Endothelial cell of umbilical vein (primary cell): Measurements from ENCODE around the gene VPS8. TPM values are rescaled to one million over a fixed set of nuclear protein-coding genes. Genes with fewer than 3 reads are reported as not detected.

Experiments
- BruUV-seq: library from RNA; stranded (reverse); fragments of 400-500 nt; replicated peaks from 2 replicates; lab custom pipeline; 2021; lab: Mats Ljungman, UMichigan
- CTCF ChIA-PET: fragments of 300-600, 350-600 bp; sonication (Branson Sonifier 250); formaldehyde crosslinking; loops from one replicate; lab custom pipeline; 2021; ENCODE audit warnings: antibody characterized with exemption, inconsistent platforms; lab: Charles Lee
- POLR2A ChIA-PET: fragments of 300-600, 350-600 bp; sonication (Branson Sonifier 250); formaldehyde crosslinking; loops from one replicate; lab custom pipeline; 2021; ENCODE audit warnings: antibody characterized with exemption, inconsistent platforms; lab: Charles Lee
- DNase-seq: peaks from one replicate; pipeline ENCODE4 v3.0.0-alpha.2; 2011; ENCODE audit warnings: low read depth, low spot score
- FAIRE-seq: peaks from 2 replicates; lab custom pipeline; 2011; peaks lifted over from hg19 to GRCh38; lab: Jason Lieb, UNC
- H2AFZ ChIP-seq: 2 replicates; pipeline ENCODE4 v1.6.0; 2012; ENCODE audit warnings: low read depth, low read length, control low read depth, inconsistent platforms
- H3K27ac ChIP-seq: 2 replicates; pipeline ENCODE4 v1.5.1; 2011; ENCODE audit warnings: low read depth, mild to moderate bottlenecking, control low read depth, low read length, moderate library complexity; ENCODE audit not compliant: insufficient read depth
- H3K27me3 ChIP-seq, 2 experiments: 2 replicates each; pipeline versions ENCODE4 v1.6.0 to v1.6.1; 2011; ENCODE audit warnings: low read length in 2 of 2, mixed read lengths in 1 of 2; ENCODE audit not compliant: control insufficient read depth in 2 of 2, insufficient read depth in 2 of 2
- H3K36me3 ChIP-seq, 2 experiments: 2 replicates in 1 of 2; 3 replicates in 1 of 2; pipeline ENCODE4 v1.5.1; 2011; ENCODE audit warnings: low read length in 2 of 2, mild to moderate bottlenecking in 1 of 2, moderate library complexity in 1 of 2; ENCODE audit not compliant: control insufficient read depth in 2 of 2, insufficient read depth in 2 of 2; ENCODE audit errors: extremely low read depth in 1 of 2
- H3K4me1 ChIP-seq: 3 replicates; pipeline ENCODE4 v1.5.1; 2011; ENCODE audit warnings: mild to moderate bottlenecking, low read length; ENCODE audit not compliant: control insufficient read depth, insufficient read depth; ENCODE audit errors: extremely low read depth
- H3K4me2 ChIP-seq: 2 replicates; pipeline ENCODE4 v1.6.1; 2011; ENCODE audit warnings: low read length, control low read depth, mixed read lengths; ENCODE audit not compliant: insufficient read depth
- H3K4me3 ChIP-seq, 3 experiments: fragments of 200-600 bp in 1 of 3; sonication (generic), shearing (Covaris generic) in 1 of 3; replicated peaks in 1 of 3; 2 replicates each; pipeline ENCODE4 v1.5.1; 2011 to 2016; ENCODE audit warnings: control low read depth in 3 of 3, low read length in 3 of 3, mild to moderate bottlenecking in 2 of 3, inconsistent platforms in 1 of 3, low read depth in 1 of 3, moderate library complexity in 1 of 3; ENCODE audit not compliant: insufficient read depth in 1 of 3
- H3K79me2 ChIP-seq: 2 replicates; pipeline ENCODE4 v1.6.0; 2012; ENCODE audit warnings: low read length, inconsistent platforms; ENCODE audit not compliant: control insufficient read depth, insufficient read depth
- H3K9ac ChIP-seq: replicated peaks from 2 replicates; pipeline ENCODE3; 2011; ENCODE audit warnings: low read length, control low read depth; ENCODE audit not compliant: insufficient read depth; ENCODE audit errors: extremely low read depth
- H3K9me1 ChIP-seq: replicated peaks from 3 replicates; pipeline ENCODE4 v1.6.0; 2011; ENCODE audit warnings: mild to moderate bottlenecking, low read length; ENCODE audit not compliant: control insufficient read depth, insufficient read depth; ENCODE audit errors: extremely low read depth
- H3K9me3 ChIP-seq: replicated peaks from 2 replicates; pipeline ENCODE4 v1.5.1; 2012; ENCODE audit warnings: low read length, inconsistent platforms; ENCODE audit not compliant: control insufficient read depth, insufficient read depth
- H4K20me1 ChIP-seq: replicated peaks from 2 replicates; pipeline ENCODE3; 2011; ENCODE audit warnings: mild to moderate bottlenecking, low read length; ENCODE audit not compliant: control insufficient read depth, insufficient read depth; ENCODE audit errors: extremely low read depth
- EZH2 ChIP-seq: IDR thresholded peaks from 2 replicates; pipeline ENCODE4 v1.6.1; 2012; ENCODE audit warnings: borderline replicate concordance, low read depth, mild to moderate bottlenecking, moderate library complexity, low read length, inconsistent platforms; ENCODE audit not compliant: severe bottlenecking
- FOS ChIP-seq: IDR thresholded peaks from 2 replicates; pipeline ENCODE4 v1.6.1; 2011; ENCODE audit warnings: mild to moderate bottlenecking, low read length, moderate library complexity, borderline replicate concordance; ENCODE audit not compliant: insufficient read depth
- GATA2 ChIP-seq: IDR thresholded peaks from 2 replicates; pipeline ENCODE4 v1.7.0; 2011; ENCODE audit warnings: low read depth, mild to moderate bottlenecking, moderate library complexity, mixed read lengths, low read length; ENCODE audit not compliant: insufficient read length, insufficient read depth
- JUN ChIP-seq: IDR thresholded peaks from 2 replicates; pipeline ENCODE4 v1.6.1; 2011; ENCODE audit warnings: borderline replicate concordance, low read depth; ENCODE audit not compliant: insufficient read length, insufficient read depth
- MYC ChIP-seq: IDR thresholded peaks from one replicate; pipeline ENCODE4 v1.6.1; 2011; ENCODE audit warnings: mild to moderate bottlenecking, low read depth, low read length
- POLR2A ChIP-seq: IDR thresholded peaks from 2 replicates; pipeline ENCODE4 v1.6.1; 2012; ENCODE audit warnings: low read depth, mild to moderate bottlenecking, control low read depth, low read length
- POLR2AphosphoS5 ChIP-seq: IDR thresholded peaks from 2 replicates; pipeline ENCODE4 v1.6.1; 2012; ENCODE audit warnings: low read depth, mild to moderate bottlenecking, control low read depth, low read length, moderate library complexity; ENCODE audit not compliant: insufficient read depth
- dilution Hi-C: fragments of 300-500 bp; cut with MboI; formaldehyde crosslinking; loops from one replicate; pipeline ENCODE4 v1.15.0; 2019; ENCODE audit warnings: low sequenced_read_pairs; ENCODE audit not compliant: extremely low pct_ligation_motif_present
- intact Hi-C: fragments of 100-400 bp; cut with micrococcal nuclease; formaldehyde crosslinking; loops from one replicate; pipeline ENCODE4 v1.10.0; 2022
- polyA plus RNA-seq, 4 experiments: library from polyadenylated mRNA; depleted of rRNA in 3 of 4; stranded (reverse) in 3 of 4; unstranded in 1 of 4; fragments of >200 nt; gene quantifications; 2 replicates each; pipeline versions ENCODE4 v1.2.1 to v1.2.3, GENCODE V29; 2011 to 2012; ENCODE audit warnings: missing spikeins in 1 of 4
- total RNA-seq: library from RNA; stranded (reverse); gene quantifications from 2 replicates; pipeline ENCODE4 v1.2.3, GENCODE V29; 2021
- TF ChIP-seq, protein P1 (sequence below), 2 donors: IDR thresholded peaks; 1 replicate in 1 of 2; 2 replicates in 1 of 2; pipeline ENCODE4 v1.5.1; 2011; ENCODE audit warnings: low read length in 2 of 2, mild to moderate bottlenecking in 2 of 2, moderate library complexity in 2 of 2, control low read depth in 1 of 2, inconsistent platforms in 1 of 2, low read depth in 1 of 2; ENCODE audit not compliant: insufficient read depth in 1 of 2; ENCODE audit errors: extremely low read depth in 1 of 2
- TF ChIP-seq, protein P2 (sequence below): IDR thresholded peaks from 2 replicates; pipeline ENCODE4 v1.6.1; 2011; ENCODE audit not compliant: insufficient read depth, insufficient read length

The VPS8 gene
- total and polyA plus RNA-seq, 2 donors (not counting 3 experiments of a cell fraction or from before 2014, with no cell fraction given) = 13.7 to 51.6 TPM

DNA sequence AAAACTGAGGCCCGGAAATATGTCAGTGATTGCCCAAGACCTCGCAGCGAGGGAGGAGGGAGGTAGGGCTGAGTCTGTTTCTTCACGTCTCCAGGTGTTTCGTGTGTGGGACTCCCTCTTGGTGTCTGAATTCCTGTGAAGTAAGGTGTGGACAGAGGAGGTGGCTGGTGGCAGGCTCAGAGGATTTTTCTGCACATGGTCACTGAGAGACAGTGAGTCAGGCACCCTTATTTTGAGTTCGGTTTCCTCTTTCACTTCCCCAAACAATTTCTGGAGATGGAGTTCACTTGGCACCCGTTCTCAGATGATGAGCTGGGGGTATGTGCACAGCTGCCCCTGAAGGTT, 46.3 kb upstream of the VPS8 start:
- CTCF ChIA-PET = interaction anchor here (1.4 to 1.9 kb wide), 2 partner anchors 13 to 205 kb away, joined by 5 to 7 read pairs; partner anchors contain the start of gene EPHB3
- no peak overlapping the region for H3K27ac ChIP-seq

More for the DNA sequence above, 46.3 kb upstream of the VPS8 start:
- intact Hi-C loops (no loop called here), dilution Hi-C loops (no loop called here)
- BruUV-seq = no TSS peak
- Histone ChIP-seq H3K4me3 (no peak overlapping the region), H3K9me3 (no peaks in the 10 kb centered on the region), H3K9me1 (no peaks in the 10 kb centered on the region), H3K9ac (no peak overlapping the region), H4K20me1 (no peaks in the 10 kb centered on the region), H2AFZ (no peak overlapping the region), H3K36me3 (no peaks in the 10 kb centered on the region), H3K4me2 (no peak overlapping the region), H3K79me2 (no peaks in the 10 kb centered on the region), H3K27me3 (peaks cover 0 to 5% of the 10 kb centered on the region in 2 experiments), H3K4me1 (no peaks in the 10 kb centered on the region)
- TF ChIP-seq, protein P1, sequence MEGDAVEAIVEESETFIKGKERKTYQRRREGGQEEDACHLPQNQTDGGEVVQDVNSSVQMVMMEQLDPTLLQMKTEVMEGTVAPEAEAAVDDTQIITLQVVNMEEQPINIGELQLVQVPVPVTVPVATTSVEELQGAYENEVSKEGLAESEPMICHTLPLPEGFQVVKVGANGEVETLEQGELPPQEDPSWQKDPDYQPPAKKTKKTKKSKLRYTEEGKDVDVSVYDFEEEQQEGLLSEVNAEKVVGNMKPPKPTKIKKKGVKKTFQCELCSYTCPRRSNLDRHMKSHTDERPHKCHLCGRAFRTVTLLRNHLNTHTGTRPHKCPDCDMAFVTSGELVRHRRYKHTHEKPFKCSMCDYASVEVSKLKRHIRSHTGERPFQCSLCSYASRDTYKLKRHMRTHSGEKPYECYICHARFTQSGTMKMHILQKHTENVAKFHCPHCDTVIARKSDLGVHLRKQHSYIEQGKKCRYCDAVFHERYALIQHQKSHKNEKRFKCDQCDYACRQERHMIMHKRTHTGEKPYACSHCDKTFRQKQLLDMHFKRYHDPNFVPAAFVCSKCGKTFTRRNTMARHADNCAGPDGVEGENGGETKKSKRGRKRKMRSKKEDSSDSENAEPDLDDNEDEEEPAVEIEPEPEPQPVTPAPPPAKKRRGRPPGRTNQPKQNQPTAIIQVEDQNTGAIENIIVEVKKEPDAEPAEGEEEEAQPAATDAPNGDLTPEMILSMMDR (IDR thresholded peaks at IDR 0.05; ENCODE audit: extremely low read depth in 1 of 2, insufficient read depth in 1 of 2, low read depth in 1 of 2, low read length in 2 of 2) = no peak
- TF ChIP-seq, protein P2, sequence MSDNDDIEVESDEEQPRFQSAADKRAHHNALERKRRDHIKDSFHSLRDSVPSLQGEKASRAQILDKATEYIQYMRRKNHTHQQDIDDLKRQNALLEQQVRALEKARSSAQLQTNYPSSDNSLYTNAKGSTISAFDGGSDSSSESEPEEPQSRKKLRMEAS = no peak
- no peak for TF ChIP-seq GATA2
- no peak for TF ChIP-seq EZH2
- no peak for TF ChIP-seq POLR2A
- TF ChIP-seq MYC = no peak
- TF ChIP-seq JUN = no peak
- no peak for TF ChIP-seq POLR2AphosphoS5
- no peak for TF ChIP-seq FOS
- POLR2A ChIA-PET = interaction anchor here (0.6 kb wide), 1 partner anchor 1176 kb away, joined by 3 read pairs; no protein-coding TSS in a partner anchor
- DNase-seq = no peak
- no peak for FAIRE-seq
